PC-9 (cell line): ENCODE results near the gene RIOK2. TPM values are rescaled to one million over a fixed set of nuclear protein-coding genes. Genes with fewer than 3 reads are reported as not detected.

Source experiments
- BruUV-seq: library from RNA; stranded (reverse); fragments of 400-500 nt; replicated peaks from 2 replicates; lab custom pipeline; 2021; lab: Mats Ljungman, UMichigan
- CTCF ChIA-PET: fragments of 300-600 bp; sonication (Branson Sonifier 250); formaldehyde crosslinking; loops from one replicate; lab custom pipeline; 2022; ENCODE audit warnings: antibody characterized with exemption; lab: Charles Lee
- POLR2A ChIA-PET: fragments of 300-600 bp; sonication (Branson Sonifier 250); formaldehyde crosslinking; loops from one replicate; lab custom pipeline; 2022; ENCODE audit warnings: antibody characterized with exemption; ENCODE audit not compliant: unreplicated experiment; lab: Charles Lee
- DNase-seq, 2 experiments: peaks; one replicate each; pipeline versions ENCODE4 v3.0.0 to v3.0.0-alpha.2; 2015 to 2022; ENCODE audit warnings: mixed read lengths in 1 of 2
- H2AFZ ChIP-seq: fragments of 200-600 bp; sonication (generic); 2 replicates; pipeline ENCODE4 v1.8.1; 2017; ENCODE audit warnings: antibody characterized with exemption
- H3F3A ChIP-seq: fragments of 200-600 bp; sonication (generic); 2 replicates; pipeline ENCODE4 v1.8.1; 2017; ENCODE audit warnings: antibody characterized with exemption, mild to moderate bottlenecking, low read depth; ENCODE audit not compliant: insufficient read depth
- H3K27ac ChIP-seq: fragments of 200-600 bp; sonication (generic); 2 replicates; pipeline ENCODE4 v1.6.1; 2016; ENCODE audit warnings: mixed run types
- H3K27me3 ChIP-seq: fragments of 200-600 bp; sonication (generic); 2 replicates; pipeline ENCODE4 v1.6.1; 2016; ENCODE audit warnings: low read depth, mixed run types; ENCODE audit not compliant: insufficient read depth
- H3K36me3 ChIP-seq: fragments of 200-600 bp; sonication (generic); 2 replicates; pipeline ENCODE4 v1.6.1; 2016; ENCODE audit warnings: low read depth, mixed run types
- H3K4me1 ChIP-seq: fragments of 200-600 bp; sonication (generic); replicated peaks from 2 replicates; pipeline ENCODE4 v1.6.1; 2016; ENCODE audit warnings: mixed run types; ENCODE audit not compliant: insufficient read depth
- H3K4me2 ChIP-seq: fragments of 200-600 bp; sonication (generic); 2 replicates; pipeline ENCODE4 v1.6.1; 2017; ENCODE audit warnings: mixed run types
- H3K4me3 ChIP-seq: fragments of 200-600 bp; sonication (generic); 2 replicates; pipeline ENCODE4 v1.6.1; 2016; ENCODE audit warnings: mixed run types
- H3K79me2 ChIP-seq: fragments of 200-600 bp; sonication (generic); 2 replicates; pipeline ENCODE4 v1.6.1; 2017; ENCODE audit warnings: low read depth, mixed run types
- H3K9me2 ChIP-seq: fragments of 200-600 bp; sonication (generic); 2 replicates; pipeline ENCODE4 v1.8.1; 2017; ENCODE audit warnings: mild to moderate bottlenecking; ENCODE audit not compliant: insufficient read depth
- H3K9me3 ChIP-seq: fragments of 200-600 bp; sonication (generic); 2 replicates; pipeline ENCODE4 v1.8.1; 2016; ENCODE audit warnings: low read depth; ENCODE audit not compliant: insufficient read depth
- H4K20me1 ChIP-seq: fragments of 200-600 bp; sonication (generic); 2 replicates; pipeline ENCODE4 v1.8.1; 2017; ENCODE audit not compliant: insufficient read depth
- CTCF ChIP-seq: fragments of 200-600 bp; sonication (generic); conservative IDR thresholded peaks from 2 replicates; pipeline ENCODE4 v1.6.1; 2017; ENCODE audit warnings: mixed run types, antibody characterized with exemption, mild to moderate bottlenecking, moderate library complexity
- EZH2 ChIP-seq: fragments of 200-600 bp; sonication (generic); IDR thresholded peaks from 2 replicates; pipeline ENCODE4 v1.8.0; 2017; ENCODE audit warnings: antibody characterized with exemption, low read depth
- intact Hi-C: fragments of 100-400 bp; cut with micrococcal nuclease; formaldehyde crosslinking; loops from one replicate; pipeline ENCODE4 v1.10.0; 2022; ENCODE audit not compliant: unreplicated experiment
- total RNA-seq: library from RNA; stranded (reverse); gene quantifications from 2 replicates; pipeline ENCODE4 v1.2.3, GENCODE V29; 2021

RIOK2 gene
- total RNA-seq, 1 experiment from 2014 or later: 18.4 TPM

GRCh38 chr5:97162045-97162444 lies 21.0 kb downstream of the RIOK2 start:
- POLR2A ChIA-PET: interaction anchor here (0.7 kb wide), 1 partner anchor 545 kb away, joined by 5 read pairs; no protein-coding TSS in a partner anchor
- Histone ChIP-seq H3K4me2 (no peak overlapping the region), H3K36me3 (0 out of 2 replicates have a peak, but pooled peaks cover 8% of the 10 kb centered on the region), H3K9me2 (no peaks in the 10 kb centered on the region), H3K27ac (no peak overlapping the region), H3K4me1 (no peaks in the 10 kb centered on the region), H3K27me3 (no peaks in the 10 kb centered on the region), H3K4me3 (no peak overlapping the region), H2AFZ (no peak overlapping the region), H3F3A (peaks cover 5% of the 10 kb centered on the region; the same call in 1 of the 2 replicates), H3K79me2 (no peaks in the 10 kb centered on the region), H3K9me3 (peaks cover 7% of the 10 kb centered on the region; the same call in 1 of the 2 replicates), H4K20me1 (no peaks in the 10 kb centered on the region; the same call in 1 of the 2 replicates)
- peak; percentile 53 to 60 for DNase-seq
- intact Hi-C loops: loop anchor here (1.0 to 10.0 kb wide), 7 partner anchors 165 to 820 kb away; partner anchors contain the start of gene CAST
- BruUV-seq: no TSS peak
- TF ChIP-seq EZH2: no peak
- peak; percentile 89 for TF ChIP-seq CTCF
- CTCF ChIA-PET: interaction anchor here (0.7 to 0.9 kb wide), 2 partner anchors 165 to 295 kb away, joined by 3 read pairs; no protein-coding TSS in a partner anchor

GRCh38 chr5:97157689-97158088 lies 25.4 kb downstream of the RIOK2 start:
- TF ChIP-seq CTCF: no peak
- no peak for TF ChIP-seq EZH2

GRCh38 chr5:97151370-97151769 lies 31.7 kb downstream of the RIOK2 start:
- H3K4me2 ChIP-seq: no peak overlapping the region
- no peaks in the 10 kb centered on the region for H3K36me3 ChIP-seq
- H3K27me3 ChIP-seq: no peaks in the 10 kb centered on the region
- H3K79me2 ChIP-seq: no peaks in the 10 kb centered on the region
- no peaks in the 10 kb centered on the region for H3K9me2 ChIP-seq
- no peaks in the 10 kb centered on the region for H3K4me1 ChIP-seq
- no peaks in the 10 kb centered on the region for H3K9me3 ChIP-seq
- no peaks in the 10 kb centered on the region for H4K20me1 ChIP-seq
- no TSS peak for BruUV-seq
- H2AFZ ChIP-seq: no peak overlapping the region
- intact Hi-C loops: no loop called here
- TF ChIP-seq EZH2: no peak
- TF ChIP-seq CTCF: no peak
- POLR2A ChIA-PET: no interaction called here
- CTCF ChIA-PET: interaction anchor here (0.6 kb wide), 1 partner anchor 399 kb away, joined by 3 read pairs; no protein-coding TSS in a partner anchor
- no peak for DNase-seq
- no peaks in the 10 kb centered on the region for H3F3A ChIP-seq
- no peak overlapping the region for H3K27ac ChIP-seq
- H3K4me3 ChIP-seq: no peak overlapping the region

More at GRCh38 chr5:97157689-97158088, 25.4 kb downstream of the RIOK2 start:
- DNase-seq: no peak
- Histone ChIP-seq H3K36me3 (no peaks in the 10 kb centered on the region), H3K9me2 (no peaks in the 10 kb centered on the region), H3K79me2 (no peaks in the 10 kb centered on the region), H2AFZ (no peak overlapping the region), H3K27me3 (no peaks in the 10 kb centered on the region), H3K4me2 (no peak overlapping the region), H3K27ac (no peak overlapping the region), H3K9me3 (peaks cover 7% of the 10 kb centered on the region; the same call in 1 of the 2 replicates), H3K4me3 (no peak overlapping the region), H3K4me1 (no peaks in the 10 kb centered on the region), H4K20me1 (no peaks in the 10 kb centered on the region; the same call in 1 of the 2 replicates), H3F3A (no peaks in the 10 kb centered on the region; the same call in 1 of the 2 replicates)
- intact Hi-C loops: no loop called here
- ChIA-PET CTCF (no interaction called here), POLR2A (no interaction called here)
- BruUV-seq: no TSS peak
